ENCODE data around the gene TREM2. TPM values are rescaled to one million over a fixed set of nuclear protein-coding genes. Genes with fewer than 3 reads are reported as not detected.

Gene TREM2
- total and polyA plus RNA-seq, 5 donors from 2014 or later, result not detected

GRCh38 chr6:41181566-41181965 is 18.6 kb upstream of the TREM2 start:
- H3K36me3 ChIP-seq (ENCODE audit: control insufficient read depth, insufficient read depth, low read length), result no peaks in the 10 kb centered on the region
- no peak overlapping the region for H3K4me3 Mint-ChIP-seq
- no peaks in the 10 kb centered on the region for H3K9me3 Mint-ChIP-seq
- ATAC-seq (ENCODE audit: low read depth in 2 of 2) (no peak), DNase-seq (no peak)
- H3K27ac Mint-ChIP-seq, result peak overlapping the region in 1 of 3 donors; percentile 24
- H3K9me3 ChIP-seq (ENCODE audit: control insufficient read depth in 2 of 2, low read length in 2 of 2), result no peaks in the 10 kb centered on the region
- H3K36me3 Mint-ChIP-seq, result no peaks in the 10 kb centered on the region
- H3K27me3 Mint-ChIP-seq, result peaks cover 7% of the 10 kb centered on the region
- H3K27me3 ChIP-seq (ENCODE audit: control insufficient read depth, insufficient read depth, low read length), result peaks cover 3% of the 10 kb centered on the region
- peaks cover 5 to 23% (median 8%) of the 10 kb centered on the region in 4 donors for H3K4me1 Mint-ChIP-seq
- no peak overlapping the region for H3K4me3 ChIP-seq (ENCODE audit: low read depth, low read length)
- no peak overlapping the region for H3K27ac ChIP-seq (ENCODE audit: insufficient read depth, low read length, poor library complexity, severe bottlenecking)
- peaks cover 6% of the 10 kb centered on the region for H3K4me1 ChIP-seq (ENCODE audit: control insufficient read depth, insufficient read depth, low read length, poor library complexity, severe bottlenecking)

GRCh38 chr6:41179163-41179562 is 16.2 kb upstream of the TREM2 start:
- H3K4me1 ChIP-seq (ENCODE audit: control insufficient read depth, insufficient read depth, low read length, poor library complexity, severe bottlenecking), result peaks cover 6% of the 10 kb centered on the region
- no peaks in the 10 kb centered on the region for H3K36me3 ChIP-seq (ENCODE audit: control insufficient read depth, insufficient read depth, low read length)
- peaks cover 4% of the 10 kb centered on the region for H3K27me3 ChIP-seq (ENCODE audit: control insufficient read depth, insufficient read depth, low read length)
- H3K27ac ChIP-seq (ENCODE audit: insufficient read depth, low read length, poor library complexity, severe bottlenecking), result no peak overlapping the region
- DNase-seq (no peak), ATAC-seq (ENCODE audit: low read depth in 2 of 2) (no peak)
- H3K4me3 ChIP-seq (ENCODE audit: low read depth, low read length), result no peak overlapping the region
- Mint-ChIP-seq H3K27ac (no peak overlapping the region), H3K4me3 (no peak overlapping the region), H3K4me1 (peaks cover 5 to 14% (median 7%) of the 10 kb centered on the region in 4 donors), H3K27me3 (peaks cover 7% of the 10 kb centered on the region), H3K36me3 (no peaks in the 10 kb centered on the region), H3K9me3 (no peaks in the 10 kb centered on the region)
- no peaks in the 10 kb centered on the region for H3K9me3 ChIP-seq (ENCODE audit: control insufficient read depth in 2 of 2, low read length in 2 of 2)

- Histone ChIP-seq H3K27me3 (ENCODE audit: control insufficient read depth, insufficient read depth, low read length) (peaks cover 4% of the 10 kb centered on the region), H3K4me3 (ENCODE audit: low read depth, low read length) (no peak overlapping the region), H3K27ac (ENCODE audit: insufficient read depth, low read length, poor library complexity, severe bottlenecking) (no peak overlapping the region), H3K36me3 (ENCODE audit: control insufficient read depth, insufficient read depth, low read length) (no peaks in the 10 kb centered on the region), H3K4me1 (ENCODE audit: control insufficient read depth, insufficient read depth, low read length, poor library complexity, severe bottlenecking) (peaks cover 6% of the 10 kb centered on the region), H3K9me3 (ENCODE audit: control insufficient read depth in 2 of 2, low read length in 2 of 2) (no peaks in the 10 kb centered on the region)
- Mint-ChIP-seq H3K27ac (no peak overlapping the region), H3K36me3 (no peaks in the 10 kb centered on the region), H3K4me3 (no peak overlapping the region), H3K9me3 (no peaks in the 10 kb centered on the region), H3K27me3 (peaks cover 7% of the 10 kb centered on the region), H3K4me1 (peaks cover 5 to 14% (median 7%) of the 10 kb centered on the region in 4 donors)
- ATAC-seq (ENCODE audit: low read depth in 2 of 2) (no peak), DNase-seq (no peak)
These were observed 14.8 kb upstream of the TREM2 start for GRCh38 chr6:41177695-41178094.

GRCh38 chr6:41177287-41177686 is 14.4 kb upstream of the TREM2 start:
- DNase-seq, result no peak
- H3K27ac ChIP-seq (ENCODE audit: insufficient read depth, low read length, poor library complexity, severe bottlenecking), result no peak overlapping the region
- Mint-ChIP-seq H3K36me3 (no peaks in the 10 kb centered on the region), H3K4me1 (peaks cover 4 to 13% (median 5%) of the 10 kb centered on the region in 4 donors), H3K27me3 (peaks cover 7% of the 10 kb centered on the region), H3K27ac (no peak overlapping the region), H3K4me3 (no peak overlapping the region), H3K9me3 (no peaks in the 10 kb centered on the region)
- no peak overlapping the region for H3K4me3 ChIP-seq (ENCODE audit: low read depth, low read length)
- H3K9me3 ChIP-seq (ENCODE audit: control insufficient read depth in 2 of 2, low read length in 2 of 2), result no peaks in the 10 kb centered on the region
- peaks cover 5% of the 10 kb centered on the region for H3K4me1 ChIP-seq (ENCODE audit: control insufficient read depth, insufficient read depth, low read length, poor library complexity, severe bottlenecking)
- no peak for ATAC-seq (ENCODE audit: low read depth in 2 of 2)
- peaks cover 4% of the 10 kb centered on the region for H3K27me3 ChIP-seq (ENCODE audit: control insufficient read depth, insufficient read depth, low read length)
- H3K36me3 ChIP-seq (ENCODE audit: control insufficient read depth, insufficient read depth, low read length), result no peaks in the 10 kb centered on the region

GRCh38 chr6:41176189-41176588 is 13.3 kb upstream of the TREM2 start:
- no peak for ATAC-seq (ENCODE audit: low read depth in 2 of 2)
- Mint-ChIP-seq H3K36me3 (no peaks in the 10 kb centered on the region), H3K4me1 (peaks cover 0 to 2% (median 0%) of the 10 kb centered on the region in 4 donors), H3K27ac (no peak overlapping the region), H3K4me3 (no peak overlapping the region), H3K9me3 (no peaks in the 10 kb centered on the region), H3K27me3 (peaks cover 7% of the 10 kb centered on the region)
- no peaks in the 10 kb centered on the region for H3K4me1 ChIP-seq (ENCODE audit: control insufficient read depth, insufficient read depth, low read length, poor library complexity, severe bottlenecking)
- DNase-seq, result no peak
- H3K4me3 ChIP-seq (ENCODE audit: low read depth, low read length), result no peak overlapping the region
- H3K27ac ChIP-seq (ENCODE audit: insufficient read depth, low read length, poor library complexity, severe bottlenecking), result no peak overlapping the region
- H3K36me3 ChIP-seq (ENCODE audit: control insufficient read depth, insufficient read depth, low read length), result no peaks in the 10 kb centered on the region
- peaks cover 4% of the 10 kb centered on the region for H3K27me3 ChIP-seq (ENCODE audit: control insufficient read depth, insufficient read depth, low read length)
- H3K9me3 ChIP-seq (ENCODE audit: control insufficient read depth in 2 of 2, low read length in 2 of 2), result no peaks in the 10 kb centered on the region

GRCh38 chr6:41175084-41175483 is 12.2 kb upstream of the TREM2 start:
- DNase-seq, result no peak
- H3K9me3 Mint-ChIP-seq, result no peaks in the 10 kb centered on the region
- no peak for ATAC-seq (ENCODE audit: low read depth in 2 of 2)

GRCh38 chr6:41174610-41175009 is 11.7 kb upstream of the TREM2 start:
- Mint-ChIP-seq H3K36me3 (no peaks in the 10 kb centered on the region), H3K4me1 (peaks cover 0 to 4% (median 0%) of the 10 kb centered on the region in 4 donors), H3K27ac (peak overlapping the region in 1 of 3 donors; percentile 24), H3K4me3 (no peak overlapping the region), H3K9me3 (no peaks in the 10 kb centered on the region), H3K27me3 (peaks cover 7% of the 10 kb centered on the region)
- H3K27ac ChIP-seq (ENCODE audit: insufficient read depth, low read length, poor library complexity, severe bottlenecking), result no peak overlapping the region
- no peak for ATAC-seq (ENCODE audit: low read depth in 2 of 2)
- no peaks in the 10 kb centered on the region for H3K4me1 ChIP-seq (ENCODE audit: control insufficient read depth, insufficient read depth, low read length, poor library complexity, severe bottlenecking)
- H3K9me3 ChIP-seq (ENCODE audit: control insufficient read depth in 2 of 2, low read length in 2 of 2), result no peaks in the 10 kb centered on the region
- no peaks in the 10 kb centered on the region for H3K36me3 ChIP-seq (ENCODE audit: control insufficient read depth, insufficient read depth, low read length)
- peaks cover 4% of the 10 kb centered on the region for H3K27me3 ChIP-seq (ENCODE audit: control insufficient read depth, insufficient read depth, low read length)
- no peak for DNase-seq
- no peak overlapping the region for H3K4me3 ChIP-seq (ENCODE audit: low read depth, low read length)

More at GRCh38 chr6:41175084-41175483, 12.2 kb upstream of the TREM2 start:
- H3K9me3 ChIP-seq (ENCODE audit: control insufficient read depth in 2 of 2, low read length in 2 of 2), result no peaks in the 10 kb centered on the region
- no peaks in the 10 kb centered on the region for H3K4me1 ChIP-seq (ENCODE audit: control insufficient read depth, insufficient read depth, low read length, poor library complexity, severe bottlenecking)
- H3K36me3 ChIP-seq (ENCODE audit: control insufficient read depth, insufficient read depth, low read length), result no peaks in the 10 kb centered on the region
- Mint-ChIP-seq H3K4me3 (no peak overlapping the region), H3K27me3 (peaks cover 7% of the 10 kb centered on the region), H3K36me3 (no peaks in the 10 kb centered on the region), H3K27ac (no peak overlapping the region), H3K4me1 (peaks cover 0 to 4% (median 0%) of the 10 kb centered on the region in 4 donors)
- H3K27me3 ChIP-seq (ENCODE audit: control insufficient read depth, insufficient read depth, low read length), result peaks cover 4% of the 10 kb centered on the region
- no peak overlapping the region for H3K4me3 ChIP-seq (ENCODE audit: low read depth, low read length)
- H3K27ac ChIP-seq (ENCODE audit: insufficient read depth, low read length, poor library complexity, severe bottlenecking), result no peak overlapping the region

- Mint-ChIP-seq H3K4me3 (no peak overlapping the region), H3K27me3 (peaks cover 5% of the 10 kb centered on the region), H3K36me3 (no peaks in the 10 kb centered on the region), H3K4me1 (peaks cover 0 to 4% (median 0%) of the 10 kb centered on the region in 4 donors), H3K27ac (no peak overlapping the region), H3K9me3 (peaks cover 0 to 1% (median 0%) of the 10 kb centered on the region in 7 donors)
- Histone ChIP-seq H3K9me3 (ENCODE audit: control insufficient read depth in 2 of 2, low read length in 2 of 2) (no peaks in the 10 kb centered on the region), H3K4me3 (ENCODE audit: low read depth, low read length) (no peak overlapping the region), H3K36me3 (ENCODE audit: control insufficient read depth, insufficient read depth, low read length) (no peaks in the 10 kb centered on the region), H3K27me3 (ENCODE audit: control insufficient read depth, insufficient read depth, low read length) (peaks cover 4% of the 10 kb centered on the region), H3K4me1 (ENCODE audit: control insufficient read depth, insufficient read depth, low read length, poor library complexity, severe bottlenecking) (no peaks in the 10 kb centered on the region), H3K27ac (ENCODE audit: insufficient read depth, low read length, poor library complexity, severe bottlenecking) (no peak overlapping the region)
- no peak for ATAC-seq (ENCODE audit: low read depth in 2 of 2)
- DNase-seq, result no peak
These were observed 9.0 kb upstream of the TREM2 start for GRCh38 chr6:41171908-41172307.
